HG03571 (cell line): ENCODE results near the gene PLEKHA7.
"Not testable (repeated sequence)": the region's sequence is repeated elsewhere in the genome, so short reads cannot be mapped to it uniquely, and the experiment has no call there.

Experiments used
- ATAC-seq: cut with Tn5 transposase; IDR thresholded peaks from one replicate; pipeline ENCODE4 v1.9.1; 2021; ENCODE audit not compliant: unreplicated experiment

PLEKHA7 gene, protein sequence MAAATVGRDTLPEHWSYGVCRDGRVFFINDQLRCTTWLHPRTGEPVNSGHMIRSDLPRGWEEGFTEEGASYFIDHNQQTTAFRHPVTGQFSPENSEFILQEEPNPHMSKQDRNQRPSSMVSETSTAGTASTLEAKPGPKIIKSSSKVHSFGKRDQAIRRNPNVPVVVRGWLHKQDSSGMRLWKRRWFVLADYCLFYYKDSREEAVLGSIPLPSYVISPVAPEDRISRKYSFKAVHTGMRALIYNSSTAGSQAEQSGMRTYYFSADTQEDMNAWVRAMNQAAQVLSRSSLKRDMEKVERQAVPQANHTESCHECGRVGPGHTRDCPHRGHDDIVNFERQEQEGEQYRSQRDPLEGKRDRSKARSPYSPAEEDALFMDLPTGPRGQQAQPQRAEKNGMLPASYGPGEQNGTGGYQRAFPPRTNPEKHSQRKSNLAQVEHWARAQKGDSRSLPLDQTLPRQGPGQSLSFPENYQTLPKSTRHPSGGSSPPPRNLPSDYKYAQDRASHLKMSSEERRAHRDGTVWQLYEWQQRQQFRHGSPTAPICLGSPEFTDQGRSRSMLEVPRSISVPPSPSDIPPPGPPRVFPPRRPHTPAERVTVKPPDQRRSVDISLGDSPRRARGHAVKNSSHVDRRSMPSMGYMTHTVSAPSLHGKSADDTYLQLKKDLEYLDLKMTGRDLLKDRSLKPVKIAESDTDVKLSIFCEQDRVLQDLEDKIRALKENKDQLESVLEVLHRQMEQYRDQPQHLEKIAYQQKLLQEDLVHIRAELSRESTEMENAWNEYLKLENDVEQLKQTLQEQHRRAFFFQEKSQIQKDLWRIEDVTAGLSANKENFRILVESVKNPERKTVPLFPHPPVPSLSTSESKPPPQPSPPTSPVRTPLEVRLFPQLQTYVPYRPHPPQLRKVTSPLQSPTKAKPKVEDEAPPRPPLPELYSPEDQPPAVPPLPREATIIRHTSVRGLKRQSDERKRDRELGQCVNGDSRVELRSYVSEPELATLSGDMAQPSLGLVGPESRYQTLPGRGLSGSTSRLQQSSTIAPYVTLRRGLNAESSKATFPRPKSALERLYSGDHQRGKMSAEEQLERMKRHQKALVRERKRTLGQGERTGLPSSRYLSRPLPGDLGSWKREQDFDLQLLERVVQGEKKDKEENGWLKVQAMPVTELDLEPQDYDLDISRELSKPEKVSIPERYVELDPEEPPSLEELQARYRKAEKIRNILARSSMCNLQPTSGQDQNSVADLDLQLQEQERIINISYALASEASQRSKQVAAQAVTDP

GRCh38 chr11:17014321-17014832 is at the start of gene PLEKHA7:
PLEKHA7 (minus strand) TSS chr11:17014414; CDS start chr11:17014401, 13 bp downstream.
- ATAC-seq: no peak

DNA sequence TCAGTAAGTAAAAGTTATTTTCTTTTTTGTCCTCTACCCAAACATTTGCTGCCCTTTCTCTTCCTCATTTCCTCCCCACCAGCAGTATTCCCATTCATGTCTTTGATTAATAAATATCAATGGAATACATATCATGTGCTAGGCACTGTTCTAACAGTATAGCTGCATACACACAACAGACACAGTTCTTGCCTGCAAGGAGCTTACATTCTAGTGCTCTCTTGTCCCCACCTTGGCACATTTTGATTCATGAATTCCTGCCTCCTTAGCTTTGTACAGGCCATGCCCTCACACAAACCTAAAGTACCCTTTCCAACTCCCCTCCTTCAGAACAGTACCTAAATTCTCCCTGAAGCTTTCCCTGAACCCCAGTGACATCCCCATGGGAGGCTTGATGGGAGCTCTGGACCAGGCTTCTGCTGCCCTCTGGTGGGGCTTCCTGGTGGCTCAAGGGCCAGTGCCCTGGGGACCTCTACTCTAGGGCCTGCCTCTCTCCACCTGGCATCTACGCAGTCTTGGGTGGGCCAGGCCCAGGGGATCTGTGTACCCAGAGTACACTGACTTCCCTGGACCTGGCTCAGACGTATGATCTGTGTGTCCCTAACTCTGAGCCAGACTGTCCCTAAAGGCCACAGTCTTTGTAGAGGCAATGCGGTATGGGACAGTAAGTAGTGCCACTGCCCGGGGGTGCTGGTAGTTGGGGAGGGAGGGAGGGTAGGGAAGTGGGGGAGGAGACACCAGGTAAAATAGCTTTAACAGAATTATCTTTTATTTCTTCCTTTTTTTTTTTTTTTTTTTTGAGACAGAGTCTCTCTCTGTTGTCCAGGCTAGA is 49.2 kb upstream of the PLEKHA7 start:
- peak; percentile 66 for ATAC-seq

- ATAC-seq: not testable (repeated sequence)
Observed at GRCh38 chr11:17051146-17051545, 36.9 kb upstream of the PLEKHA7 start.

- ATAC-seq: not testable (repeated sequence)
Observed at GRCh38 chr11:17048491-17048890, 34.3 kb upstream of the PLEKHA7 start.

DNA sequence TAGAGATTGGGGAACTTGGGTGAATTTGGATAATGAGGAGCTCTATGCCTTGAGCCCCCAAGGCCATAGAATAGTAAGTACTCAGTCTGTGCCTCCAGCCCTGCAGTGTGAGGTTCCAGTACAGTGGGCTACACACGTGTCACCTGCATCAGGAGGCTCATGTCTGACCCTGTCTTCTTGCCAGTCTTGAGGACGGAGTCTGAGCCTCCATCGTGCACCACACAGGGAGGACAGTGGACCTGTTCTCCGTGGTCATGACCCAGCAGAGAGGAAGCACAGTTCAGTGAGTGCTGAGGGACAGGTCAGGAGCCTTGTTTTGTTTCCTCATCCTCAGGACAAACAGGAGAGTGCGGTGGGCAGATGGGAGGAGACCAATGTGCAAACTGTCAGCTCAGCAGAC is 32.5 kb upstream of the PLEKHA7 start:
- ATAC-seq: no peak

DNA sequence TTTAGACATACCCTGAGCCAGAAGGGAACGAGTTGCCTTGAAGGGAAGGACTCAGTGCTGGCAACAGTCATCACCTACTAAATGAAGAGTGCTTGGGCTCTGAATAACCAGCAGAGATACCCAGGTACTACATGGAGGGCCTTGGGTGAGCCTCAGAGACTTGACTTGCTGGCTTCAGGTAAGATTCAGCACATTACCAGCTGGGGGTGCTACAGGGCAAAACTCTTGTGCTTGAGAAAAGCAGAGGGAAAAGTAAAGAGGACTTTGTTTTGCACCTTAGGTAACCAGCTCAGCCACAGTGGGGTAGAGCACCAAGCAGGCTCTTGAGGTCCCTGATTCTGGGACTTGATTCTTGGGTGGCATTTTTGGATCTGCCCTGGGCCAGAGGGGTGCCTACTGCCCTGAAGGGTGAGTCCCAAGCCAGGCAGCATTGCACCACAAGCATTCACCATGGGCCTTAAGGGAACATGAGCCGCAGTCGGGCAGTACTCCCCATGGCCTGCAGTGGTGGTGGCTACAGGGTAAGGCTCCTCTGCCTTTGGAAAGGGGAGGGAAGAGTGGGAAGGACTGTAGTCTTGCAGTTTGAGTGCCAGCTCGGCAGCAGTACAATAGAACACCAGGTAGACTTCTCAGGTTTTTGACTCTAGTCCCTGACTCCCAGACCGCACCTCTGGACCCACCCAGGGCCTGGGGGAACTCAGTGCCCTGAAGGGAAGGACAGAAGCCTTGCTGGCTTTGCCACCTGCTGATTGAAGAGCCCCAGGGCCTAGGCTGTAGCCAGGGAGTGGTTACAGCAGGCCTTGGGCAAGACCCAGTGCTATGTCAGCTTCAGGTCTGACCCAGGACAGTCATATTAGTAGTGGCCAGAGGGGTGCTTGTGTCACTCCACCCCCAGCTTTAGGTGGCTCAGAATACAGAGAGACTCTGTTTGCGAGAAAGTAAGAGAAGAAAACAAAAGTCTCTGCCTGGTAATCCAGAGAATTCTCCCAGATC is 22.7 kb upstream of the PLEKHA7 start:
- no peak for ATAC-seq

- ATAC-seq: not testable (repeated sequence)
Observed at GRCh38 chr11:17034027-17034426, 19.8 kb upstream of the PLEKHA7 start.

- no peak for ATAC-seq
Observed at GRCh38 chr11:17026487-17027082, 12.4 kb upstream of the PLEKHA7 start.

GRCh38 chr11:17024924-17025323 is 10.7 kb upstream of the PLEKHA7 start:
- ATAC-seq: no peak

- no peak for ATAC-seq
Observed at GRCh38 chr11:17021511-17021910, 7.3 kb upstream of the PLEKHA7 start.

DNA sequence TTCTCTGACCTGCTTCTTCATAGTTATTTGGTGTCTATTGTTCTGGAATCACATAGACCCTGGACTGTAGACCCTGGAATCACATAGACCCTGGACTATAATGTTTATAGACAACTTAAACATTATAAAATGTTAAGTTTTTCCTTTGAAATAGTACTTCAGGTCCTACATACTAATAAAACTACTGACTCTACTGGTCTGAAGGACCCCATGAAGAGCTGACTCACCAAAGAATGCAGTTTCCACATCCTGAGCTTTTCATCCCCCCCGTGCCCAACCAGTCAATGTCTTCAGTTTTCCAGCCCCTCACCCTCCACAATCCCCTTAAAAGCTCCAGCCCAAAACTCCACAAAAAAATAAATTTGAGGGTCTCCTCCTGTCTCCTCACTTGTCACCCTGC is 6.6 kb upstream of the PLEKHA7 start:
- no peak for ATAC-seq

GRCh38 chr11:17019232-17019631 is 5.0 kb upstream of the PLEKHA7 start:
- no peak for ATAC-seq

GRCh38 chr11:17015627-17016126 is 1.5 kb upstream of the PLEKHA7 start:
- ATAC-seq: no peak

DNA sequence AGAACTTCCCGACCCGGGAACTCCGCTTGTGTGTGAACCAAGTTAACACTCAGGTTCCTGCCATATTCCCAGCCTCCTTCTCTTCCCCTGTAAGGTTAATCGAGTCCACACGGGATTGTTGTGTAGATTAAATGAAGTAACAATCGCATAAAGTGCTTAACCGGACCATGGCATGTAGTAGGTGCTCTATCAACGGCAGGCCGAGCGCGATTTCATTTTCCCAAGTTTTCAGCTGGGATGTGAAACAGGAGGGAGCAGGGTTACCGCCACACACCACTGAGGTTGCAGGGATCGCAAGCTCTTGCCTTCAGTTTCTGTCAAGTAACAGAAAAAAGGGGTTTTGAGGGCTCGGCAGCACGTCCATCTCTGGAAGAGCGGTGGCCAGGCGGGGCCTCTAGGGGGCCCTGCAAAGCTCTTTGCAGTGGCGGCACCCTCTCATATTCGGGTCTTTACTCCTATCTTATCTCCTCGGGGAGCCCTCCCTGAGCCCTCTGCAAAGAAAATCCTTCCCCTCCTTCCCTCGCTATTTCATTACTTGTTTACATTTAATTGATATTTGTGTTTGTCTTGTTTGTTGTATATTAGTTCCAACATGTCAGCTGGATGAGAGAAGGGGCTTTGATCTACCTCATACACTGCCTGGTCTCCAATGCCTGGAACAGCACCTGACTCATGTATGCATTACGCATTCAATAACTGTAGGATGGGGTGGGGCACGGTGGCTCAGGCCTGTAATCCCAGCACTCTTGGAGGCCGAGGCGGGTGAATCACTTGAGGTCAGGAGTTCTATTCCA is 816 bp upstream of the PLEKHA7 start:
- ATAC-seq: no peak

DNA sequence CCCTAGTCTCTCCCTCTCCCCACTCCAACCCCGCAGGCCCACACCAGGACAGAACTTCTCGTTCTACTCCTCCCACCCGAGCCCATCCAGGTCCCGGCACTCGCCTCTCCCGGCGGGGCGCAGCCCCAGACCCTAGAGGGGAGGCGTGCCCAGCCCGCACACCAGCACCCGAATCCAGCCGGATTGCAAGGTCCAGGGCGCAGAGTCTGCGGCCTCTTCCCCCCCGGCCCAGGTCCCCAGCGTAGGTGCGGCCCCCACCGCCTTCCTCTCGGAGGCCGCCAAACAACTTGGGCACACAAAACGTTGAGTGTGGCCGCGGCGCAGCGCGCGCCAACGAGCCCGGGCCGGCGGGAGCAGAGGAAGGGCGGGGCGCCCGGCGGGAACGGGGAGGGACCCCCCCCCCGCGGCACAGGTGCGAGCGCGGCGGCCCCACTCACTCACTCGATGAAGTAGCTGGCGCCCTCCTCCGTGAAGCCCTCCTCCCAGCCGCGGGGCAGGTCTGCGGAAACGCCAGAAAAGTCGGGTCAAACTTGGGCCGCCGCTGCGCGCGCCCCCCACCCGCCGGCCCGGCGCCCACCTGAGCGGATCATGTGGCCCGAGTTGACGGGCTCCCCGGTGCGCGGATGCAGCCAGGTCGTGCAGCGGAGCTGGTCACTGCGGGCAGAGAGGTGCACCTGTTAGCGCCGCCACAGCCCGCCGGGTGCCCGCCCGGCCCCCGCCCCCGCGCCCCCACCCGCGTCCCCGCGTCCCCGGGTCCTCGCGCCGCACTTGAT is 480 bp downstream of the PLEKHA7 start:
- ATAC-seq: no peak

GRCh38 chr11:17012712-17013547 is 1.3 kb downstream of the PLEKHA7 start:
- ATAC-seq: no peak
